Type B pancreatic cell (in vitro differentiated cells): Measurements from ENCODE around the gene VTA1. TPM values are rescaled to one million over a fixed set of nuclear protein-coding genes. Genes with fewer than 3 reads are reported as not detected.

Experiments
- DNase-seq: peaks from one replicate; pipeline ENCODE4 v3.0.0; 2021; ENCODE audit warnings: mixed read lengths; ENCODE audit not compliant: unreplicated experiment; ENCODE audit errors: extremely low spot score
- H3K27ac Mint-ChIP-seq: 2 replicates; pipeline ENCODE4 v1.8.0; 2021; ENCODE audit warnings: mild to moderate bottlenecking, mixed read lengths
- H3K27me3 Mint-ChIP-seq: 2 replicates; pipeline ENCODE4 v1.8.0; 2021; ENCODE audit warnings: mixed read lengths
- H3K36me3 Mint-ChIP-seq: 2 replicates; pipeline ENCODE4 v1.8.0; 2021; ENCODE audit warnings: mixed read lengths
- H3K4me1 Mint-ChIP-seq: one replicate; pipeline ENCODE4 v1.8.0; 2021; ENCODE audit warnings: mixed read lengths; ENCODE audit not compliant: unreplicated experiment
- H3K4me3 Mint-ChIP-seq: 2 replicates; pipeline ENCODE4 v1.8.0; 2021; ENCODE audit warnings: mild to moderate bottlenecking, mixed read lengths
- H3K9me3 Mint-ChIP-seq: 2 replicates; pipeline ENCODE4 v1.8.0; 2021; ENCODE audit warnings: mixed read lengths
- CTCF ChIP-seq: fragments of 200-600 bp; sonication (generic); conservative IDR thresholded peaks from 2 replicates; pipeline ENCODE4 v1.5.0; 2021; ENCODE audit warnings: antibody characterized with exemption, mild to moderate bottlenecking
- total RNA-seq: library from RNA; stranded (reverse); gene quantifications from 2 replicates; pipeline ENCODE4 v1.2.1, GENCODE V29; 2021; ENCODE audit warnings: low replicate concordance

Gene VTA1
- total RNA-seq, 1 donor from 2014 or later = 49.9 TPM

- Mint-ChIP-seq H3K27ac (no peak overlapping the region), H3K4me1 (peaks cover 4% of the 10 kb centered on the region), H3K4me3 (no peak overlapping the region), H3K27me3 (no peaks in the 10 kb centered on the region), H3K36me3 (peaks cover 9% of the 10 kb centered on the region), H3K9me3 (no peaks in the 10 kb centered on the region)
- no peak for TF ChIP-seq CTCF
- no peak for DNase-seq
Measured at GRCh38 chr6:142193621-142194020, 46.6 kb downstream of the VTA1 start.

- no peak for DNase-seq
- H3K36me3 Mint-ChIP-seq = peaks cover 5% of the 10 kb centered on the region
- no peak overlapping the region for H3K27ac Mint-ChIP-seq
- no peaks in the 10 kb centered on the region for H3K27me3 Mint-ChIP-seq
- H3K4me1 Mint-ChIP-seq = peaks cover 4% of the 10 kb centered on the region
- no peak for TF ChIP-seq CTCF
- H3K9me3 Mint-ChIP-seq = no peaks in the 10 kb centered on the region
- no peak overlapping the region for H3K4me3 Mint-ChIP-seq
Measured at GRCh38 chr6:142195862-142196541, 48.9 kb downstream of the VTA1 start.

GRCh38 chr6:142200846-142201628 is 54.0 kb downstream of the VTA1 start:
- H3K27me3 Mint-ChIP-seq = no peaks in the 10 kb centered on the region
- no peak for DNase-seq
- H3K36me3 Mint-ChIP-seq = peaks cover 15% of the 10 kb centered on the region
- H3K9me3 Mint-ChIP-seq = no peaks in the 10 kb centered on the region
- H3K4me1 Mint-ChIP-seq = no peaks in the 10 kb centered on the region
- H3K4me3 Mint-ChIP-seq = no peak overlapping the region
- H3K27ac Mint-ChIP-seq = no peak overlapping the region
- no peak for TF ChIP-seq CTCF

- H3K4me3 Mint-ChIP-seq = no peak overlapping the region
- no peak overlapping the region for H3K27ac Mint-ChIP-seq
- no peak for DNase-seq
- H3K36me3 Mint-ChIP-seq = peaks cover 57% of the 10 kb centered on the region
- H3K27me3 Mint-ChIP-seq = no peaks in the 10 kb centered on the region
- H3K4me1 Mint-ChIP-seq = no peaks in the 10 kb centered on the region
- peak; percentile 80 for TF ChIP-seq CTCF
- H3K9me3 Mint-ChIP-seq = peaks cover 4% of the 10 kb centered on the region
Measured at GRCh38 chr6:142207265-142207877, 60.3 kb downstream of the VTA1 start.

- Mint-ChIP-seq H3K4me3 (no peak overlapping the region), H3K4me1 (no peaks in the 10 kb centered on the region), H3K36me3 (peaks cover 72% of the 10 kb centered on the region), H3K27ac (no peak overlapping the region), H3K9me3 (peaks cover 14% of the 10 kb centered on the region), H3K27me3 (no peaks in the 10 kb centered on the region)
- DNase-seq = no peak
- no peak for TF ChIP-seq CTCF
Measured at GRCh38 chr6:142210606-142211005, 63.5 kb downstream of the VTA1 start.
